ENCODE measurements around the gene MIB2.

GRCh38 chr1:1606232-1606631, 9.1 kb upstream of the MIB2 start:
- TF ChIP-seq SIN3A (IDR thresholded peaks at IDR 0.05; ENCODE audit: borderline replicate concordance, insufficient read depth, low read depth, low read length): no peak
- TF ChIP-seq, protein P1, sequence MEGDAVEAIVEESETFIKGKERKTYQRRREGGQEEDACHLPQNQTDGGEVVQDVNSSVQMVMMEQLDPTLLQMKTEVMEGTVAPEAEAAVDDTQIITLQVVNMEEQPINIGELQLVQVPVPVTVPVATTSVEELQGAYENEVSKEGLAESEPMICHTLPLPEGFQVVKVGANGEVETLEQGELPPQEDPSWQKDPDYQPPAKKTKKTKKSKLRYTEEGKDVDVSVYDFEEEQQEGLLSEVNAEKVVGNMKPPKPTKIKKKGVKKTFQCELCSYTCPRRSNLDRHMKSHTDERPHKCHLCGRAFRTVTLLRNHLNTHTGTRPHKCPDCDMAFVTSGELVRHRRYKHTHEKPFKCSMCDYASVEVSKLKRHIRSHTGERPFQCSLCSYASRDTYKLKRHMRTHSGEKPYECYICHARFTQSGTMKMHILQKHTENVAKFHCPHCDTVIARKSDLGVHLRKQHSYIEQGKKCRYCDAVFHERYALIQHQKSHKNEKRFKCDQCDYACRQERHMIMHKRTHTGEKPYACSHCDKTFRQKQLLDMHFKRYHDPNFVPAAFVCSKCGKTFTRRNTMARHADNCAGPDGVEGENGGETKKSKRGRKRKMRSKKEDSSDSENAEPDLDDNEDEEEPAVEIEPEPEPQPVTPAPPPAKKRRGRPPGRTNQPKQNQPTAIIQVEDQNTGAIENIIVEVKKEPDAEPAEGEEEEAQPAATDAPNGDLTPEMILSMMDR (IDR thresholded peaks at IDR 0.05): no peak
